HG03095 (cell line): ENCODE data around the gene CRYBG2.
"Not testable (repeated sequence)": the region's sequence is repeated elsewhere in the genome, so short reads cannot be mapped to it uniquely, and the experiment has no call there.

ENCODE experiments used
- ATAC-seq: cut with Tn5 transposase; IDR thresholded peaks from one replicate; pipeline ENCODE4 v1.9.1; 2021; ENCODE audit warnings: moderate library complexity; ENCODE audit not compliant: unreplicated experiment

The CRYBG2 gene, protein sequence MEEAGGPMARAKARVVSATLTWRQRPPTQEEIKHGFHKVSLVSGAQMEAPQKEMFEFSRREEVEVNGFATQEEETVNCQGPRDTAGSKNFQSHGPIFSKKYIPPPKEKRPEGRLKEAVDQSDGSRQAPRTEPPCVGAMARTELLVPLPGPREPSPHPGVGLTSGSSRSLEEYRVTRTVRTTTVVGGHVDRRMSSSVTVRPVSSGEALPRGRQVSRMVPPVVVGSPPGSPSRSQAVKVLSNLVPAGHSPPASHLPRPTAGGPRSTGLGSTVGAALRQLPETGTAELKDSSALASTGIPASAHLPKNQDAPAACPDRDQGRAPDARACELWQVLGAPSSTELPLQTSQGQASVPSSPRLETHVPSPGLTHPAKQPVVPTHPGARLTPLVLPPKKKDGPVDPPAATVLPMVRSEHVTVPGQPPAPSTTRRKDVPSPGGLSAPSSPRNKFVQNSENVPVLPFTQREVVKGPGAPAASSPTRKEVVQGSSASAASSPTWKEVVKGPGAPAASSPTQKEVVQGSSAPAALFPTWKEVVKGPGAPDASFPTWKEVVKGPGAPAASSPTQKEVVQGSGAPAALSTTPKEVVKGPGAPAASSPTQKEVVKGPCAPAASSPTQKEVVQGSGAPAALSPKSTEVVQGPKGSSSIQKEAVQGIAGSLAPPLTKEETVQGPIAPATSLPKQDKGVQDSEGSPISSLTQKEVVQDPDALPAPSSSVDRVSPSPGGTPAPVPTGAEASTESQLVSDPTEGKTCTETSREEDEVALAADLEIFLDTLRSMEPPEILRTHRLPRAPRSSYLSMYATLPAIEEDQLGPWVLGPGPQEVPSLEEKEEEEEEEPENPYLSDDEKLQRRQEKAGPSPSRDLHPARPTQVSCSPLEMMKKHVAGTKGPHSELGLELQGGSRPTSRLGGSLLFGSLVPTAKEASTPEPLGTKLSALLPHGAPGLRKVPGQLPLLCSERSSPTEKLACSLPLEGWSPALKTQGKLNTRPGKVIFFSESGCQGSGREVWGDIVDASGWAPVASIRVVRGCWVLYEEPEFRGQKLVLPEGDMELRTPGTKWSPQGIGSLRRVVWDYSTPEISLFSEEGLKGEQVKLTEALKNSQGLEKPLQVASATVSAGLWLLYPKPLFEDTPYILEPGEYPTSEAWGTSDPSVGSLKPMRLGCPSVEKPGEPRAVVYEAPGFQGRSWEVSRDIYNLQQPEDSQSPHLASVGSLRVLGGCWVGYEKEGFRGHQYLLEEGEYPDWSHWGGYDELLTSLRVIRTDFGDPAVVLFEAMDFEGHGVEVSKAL (N-terminal part only)

GRCh38 chr1:26353976-26354820 is at the start of gene CRYBG2:
Gene CRYBG2, minus strand, starts transcription at chr1:26354130. Its CDS starts 7,473 bp downstream, at chr1:26346657.
- no peak for ATAC-seq

GRCh38 chr1:26403656-26404055 is 49.7 kb upstream of the CRYBG2 start:
- no peak for ATAC-seq

DNA sequence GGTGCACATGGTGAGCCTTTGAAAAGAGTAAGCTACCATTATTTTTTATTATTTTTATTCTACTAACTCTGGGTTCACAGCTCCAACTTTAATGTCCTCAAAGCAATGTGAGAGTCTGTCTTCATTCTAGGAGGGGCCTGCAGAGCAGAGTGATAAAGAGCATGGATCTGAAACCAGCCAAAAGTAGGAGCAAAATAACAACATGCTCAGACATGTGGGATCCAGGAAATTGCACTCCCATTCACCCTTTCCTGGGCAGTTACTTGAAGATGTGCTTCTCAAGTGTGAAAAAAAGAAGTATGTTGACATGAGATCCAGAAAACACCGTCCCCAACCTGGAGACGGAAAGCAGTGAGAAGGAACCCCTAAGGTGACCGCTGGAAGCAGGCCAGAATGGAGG is 48.0 kb upstream of the CRYBG2 start:
- no peak for ATAC-seq

DNA sequence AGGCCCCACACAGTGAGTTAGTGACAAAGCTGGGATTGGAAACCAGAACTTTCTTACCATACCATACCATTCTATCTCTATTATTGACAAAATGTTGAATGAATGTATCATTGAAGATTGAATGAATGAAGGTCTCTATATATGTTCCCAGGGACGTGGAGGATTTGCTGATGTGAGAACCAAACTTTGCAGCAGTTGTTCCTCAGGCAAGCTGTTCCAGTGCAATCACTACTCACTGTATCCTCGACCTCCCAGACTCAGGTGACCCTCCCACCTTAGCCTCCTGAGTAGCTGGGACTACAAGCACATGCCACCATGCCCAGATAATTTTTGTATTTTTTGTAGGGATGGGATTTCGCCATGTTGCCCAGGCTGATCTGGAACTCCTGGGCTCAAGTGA is 45.1 kb upstream of the CRYBG2 start:
- ATAC-seq: no peak

DNA sequence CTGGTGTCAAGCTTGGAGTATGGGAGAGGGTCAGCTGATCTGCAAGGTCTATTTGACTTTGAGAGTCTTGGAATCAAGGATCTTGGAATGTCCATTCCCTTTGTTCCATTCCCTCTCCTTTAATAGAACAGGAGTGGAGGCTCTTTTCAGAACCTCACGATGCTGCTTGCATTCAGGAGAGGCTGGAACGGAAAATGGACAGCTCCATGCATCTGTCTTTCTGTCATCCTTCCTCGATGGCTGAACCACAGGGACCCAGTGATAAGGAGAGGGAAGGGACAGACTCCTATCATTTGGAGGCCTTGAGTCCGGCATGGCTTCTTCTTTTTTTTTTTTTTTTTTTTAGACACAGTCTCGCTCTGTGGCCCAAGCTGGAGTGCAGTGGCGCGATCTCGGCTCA is 41.8 kb upstream of the CRYBG2 start:
- ATAC-seq: no peak

DNA sequence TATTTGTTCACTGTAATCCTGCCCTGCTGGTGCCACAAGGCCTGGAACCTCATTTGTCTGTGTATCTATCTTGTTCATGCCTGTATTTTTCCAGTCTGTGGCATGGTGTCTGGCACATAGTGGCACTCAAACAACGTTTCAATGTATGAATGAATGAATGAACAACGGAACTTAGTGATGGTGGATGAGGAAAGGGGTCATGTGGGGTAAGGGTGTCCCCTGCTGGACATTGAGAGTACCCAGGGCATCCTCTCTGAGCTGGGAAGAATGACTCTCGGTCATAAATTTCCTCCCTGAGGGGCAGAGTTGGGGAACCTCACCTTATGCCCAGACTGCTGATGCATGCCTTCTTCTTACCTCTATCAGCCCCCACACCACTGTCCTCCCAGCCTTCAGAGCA is 37.5 kb upstream of the CRYBG2 start:
- ATAC-seq: no peak

GRCh38 chr1:26389604-26390247 is 35.8 kb upstream of the CRYBG2 start:
- ATAC-seq: no peak

DNA sequence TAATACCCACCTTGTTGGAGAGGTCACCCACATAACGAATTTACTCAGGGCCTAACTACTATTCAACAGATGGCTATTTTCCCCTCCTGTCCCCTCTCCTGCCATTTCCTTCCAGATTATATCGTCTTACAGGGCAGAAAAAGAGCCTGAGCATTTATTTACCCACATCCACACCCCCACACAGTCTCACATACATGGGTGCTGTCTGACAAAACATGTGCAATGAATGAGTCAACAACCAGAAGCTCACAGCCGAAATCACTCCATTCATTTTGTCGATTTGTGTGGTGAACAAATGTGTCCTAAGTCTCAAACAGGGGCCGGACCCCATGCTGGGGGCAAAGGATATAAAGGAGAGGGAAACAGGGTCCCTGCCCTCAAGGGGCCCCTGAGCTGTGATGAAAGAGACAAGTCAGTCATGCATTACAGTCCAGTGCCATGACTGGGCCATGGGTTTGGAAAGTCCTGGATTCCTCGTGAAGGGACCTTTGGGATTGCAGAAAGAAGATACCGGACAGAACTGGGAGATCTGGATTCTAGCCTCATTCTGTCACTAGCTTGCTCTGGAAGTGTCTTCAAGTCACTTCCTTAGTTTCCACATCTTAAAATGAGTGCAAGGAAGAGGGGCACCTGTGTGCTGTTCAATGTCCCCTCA is 35.0 kb upstream of the CRYBG2 start:
- no peak for ATAC-seq

- ATAC-seq: no peak
Observed at GRCh38 chr1:26387447-26387846, 33.5 kb upstream of the CRYBG2 start.

GRCh38 chr1:26385063-26385462 is 31.1 kb upstream of the CRYBG2 start:
- ATAC-seq: not testable (repeated sequence)

DNA sequence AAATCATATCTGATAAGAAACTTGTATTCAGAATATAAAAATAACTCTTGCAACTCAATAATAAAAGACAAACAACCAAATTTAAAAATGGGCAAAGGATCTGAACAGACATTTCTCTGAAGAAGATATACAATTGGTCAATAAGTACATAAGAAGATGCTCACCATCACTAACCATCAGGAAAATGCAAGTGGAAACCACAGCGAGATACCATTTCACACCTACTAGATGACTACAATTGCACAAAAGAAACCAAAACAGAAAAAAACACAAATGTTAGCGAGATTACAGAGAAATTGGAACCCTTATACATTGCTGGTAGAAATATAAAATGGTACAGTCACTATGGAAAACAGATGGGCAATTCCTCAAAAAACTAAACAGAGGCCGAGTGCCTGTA is 30.1 kb upstream of the CRYBG2 start:
- ATAC-seq: no peak

DNA sequence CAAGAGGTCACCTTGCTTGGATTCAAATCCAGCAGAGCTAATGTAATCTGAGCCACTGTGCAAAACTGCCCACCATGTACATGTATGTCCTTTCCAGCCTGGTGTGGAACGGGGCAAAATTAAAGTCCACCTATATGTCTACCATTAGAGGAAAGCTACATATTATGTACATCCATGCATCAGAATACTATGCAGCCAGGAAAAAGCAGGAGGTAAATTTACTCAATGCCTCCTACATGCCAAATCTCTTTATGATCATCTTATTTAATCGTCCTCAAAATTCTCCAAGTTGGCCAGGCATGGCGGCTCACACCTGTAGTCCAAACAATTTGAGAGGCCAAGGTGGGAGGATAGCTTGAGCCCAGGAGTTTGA is 24.9 kb upstream of the CRYBG2 start:
- no peak for ATAC-seq

- ATAC-seq: peak; percentile 59
Observed at GRCh38 chr1:26378088-26378878, 24.4 kb upstream of the CRYBG2 start.

GRCh38 chr1:26376050-26376449 is 22.1 kb upstream of the CRYBG2 start:
- ATAC-seq: no peak

DNA sequence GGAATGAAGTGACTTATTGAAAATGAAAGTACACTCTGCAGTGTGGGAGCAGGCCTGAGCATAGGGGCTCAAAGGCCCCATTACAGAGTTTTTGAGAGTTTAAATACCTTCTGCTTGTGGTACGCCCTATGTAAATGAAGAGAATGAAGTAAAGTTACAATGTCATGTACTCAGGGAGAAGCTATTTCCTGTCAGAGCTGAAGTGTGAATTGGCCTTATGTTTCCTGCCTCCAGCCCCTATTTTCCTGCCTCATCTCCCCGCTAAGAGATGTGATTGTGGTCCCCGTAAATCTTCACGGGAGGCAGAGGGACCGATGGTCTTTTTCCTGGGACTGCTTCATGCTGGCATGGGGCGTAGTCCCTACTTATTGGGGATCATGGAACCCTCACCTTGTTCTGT is 21.2 kb upstream of the CRYBG2 start:
- no peak for ATAC-seq

DNA sequence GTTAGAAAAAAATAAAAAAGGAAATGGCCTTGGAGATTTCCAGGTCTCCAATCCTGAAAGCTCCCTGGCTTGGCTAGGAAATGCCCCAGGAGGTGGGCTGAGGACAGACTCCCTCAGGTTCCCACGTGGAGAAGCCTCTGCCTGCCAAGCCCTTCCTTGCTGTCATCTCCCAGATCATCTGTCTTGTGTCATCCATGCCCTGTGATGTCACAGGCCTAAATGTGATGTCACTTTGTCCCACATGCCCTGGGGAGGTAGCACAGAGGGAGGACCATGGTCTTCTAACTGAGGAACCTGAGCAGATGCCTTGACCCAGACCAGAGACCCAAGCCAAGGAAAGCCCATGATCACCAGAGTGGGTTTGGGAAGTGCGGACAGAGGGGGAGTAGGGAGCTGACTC is 20.4 kb upstream of the CRYBG2 start:
- not testable (repeated sequence) for ATAC-seq

- ATAC-seq: no peak
Observed at GRCh38 chr1:26373789-26374188, 19.9 kb upstream of the CRYBG2 start.

GRCh38 chr1:26373281-26373680 is 19.4 kb upstream of the CRYBG2 start:
- ATAC-seq: no peak
